GM19463 (cell line): Measurements from ENCODE around the gene UGT1A3.
"Not testable (repeated sequence)": the region's sequence is repeated elsewhere in the genome, so short reads cannot be mapped to it uniquely, and the experiment has no call there.

Experiments
- ATAC-seq: cut with Tn5 transposase; IDR thresholded peaks from one replicate; pipeline ENCODE4 v1.9.1; 2021; ENCODE audit warnings: mild to moderate bottlenecking, moderate library complexity; ENCODE audit not compliant: unreplicated experiment

Gene UGT1A3

DNA sequence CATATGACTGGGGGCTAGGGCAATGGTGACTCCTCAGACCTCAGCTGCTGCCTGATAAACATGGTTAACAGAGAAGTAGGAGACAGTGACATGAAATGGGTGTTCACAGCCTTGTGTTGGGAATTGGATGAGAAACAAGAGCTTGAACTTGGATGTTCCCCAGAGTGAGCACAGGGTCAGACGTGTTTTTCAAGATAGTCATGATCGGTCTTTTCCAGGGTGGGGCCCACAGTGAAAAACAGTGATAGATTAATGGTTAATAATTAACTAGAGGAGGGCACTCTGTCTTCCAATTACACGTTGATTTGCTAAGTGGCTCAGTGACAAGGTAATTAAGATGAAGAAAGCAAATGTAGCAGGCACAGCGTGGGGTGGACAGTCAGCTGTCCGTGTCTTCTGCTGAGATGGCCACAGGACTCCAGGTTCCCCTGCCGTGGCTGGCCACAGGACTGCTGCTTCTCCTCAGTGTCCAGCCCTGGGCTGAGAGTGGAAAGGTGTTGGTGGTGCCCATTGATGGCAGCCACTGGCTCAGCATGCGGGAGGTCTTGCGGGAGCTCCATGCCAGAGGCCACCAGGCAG lies at the start of gene UGT1A3:
TSS of gene UGT1A3 (plus strand) at position 320 of the 579 bp plus-strand sequence. CDS start at position 405, 85 bp downstream.
- ATAC-seq: no peak

DNA sequence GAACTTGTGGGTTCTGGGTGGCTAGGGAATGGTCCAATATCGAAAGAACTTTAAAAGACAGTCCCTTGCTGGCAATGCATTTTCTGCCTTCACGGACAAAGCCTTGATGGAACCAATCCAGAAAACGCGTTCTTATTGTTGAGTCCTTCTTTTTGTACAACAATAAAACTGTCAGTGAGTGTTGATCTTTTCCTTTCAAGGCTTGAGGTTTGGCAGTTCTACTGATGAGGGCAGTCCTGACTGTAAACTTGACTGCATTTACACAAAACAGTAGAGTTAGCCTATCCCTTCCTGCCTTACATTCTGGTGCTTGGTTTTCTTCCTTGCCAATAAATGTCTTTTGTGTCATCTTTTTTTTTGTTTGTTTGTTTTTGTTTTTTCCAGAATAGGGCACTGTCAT lies 49.6 kb upstream of the UGT1A3 start:
- ATAC-seq: no peak

GRCh38 chr2:233680361-233681045 lies 48.3 kb upstream of the UGT1A3 start:
- ATAC-seq: no peak

DNA sequence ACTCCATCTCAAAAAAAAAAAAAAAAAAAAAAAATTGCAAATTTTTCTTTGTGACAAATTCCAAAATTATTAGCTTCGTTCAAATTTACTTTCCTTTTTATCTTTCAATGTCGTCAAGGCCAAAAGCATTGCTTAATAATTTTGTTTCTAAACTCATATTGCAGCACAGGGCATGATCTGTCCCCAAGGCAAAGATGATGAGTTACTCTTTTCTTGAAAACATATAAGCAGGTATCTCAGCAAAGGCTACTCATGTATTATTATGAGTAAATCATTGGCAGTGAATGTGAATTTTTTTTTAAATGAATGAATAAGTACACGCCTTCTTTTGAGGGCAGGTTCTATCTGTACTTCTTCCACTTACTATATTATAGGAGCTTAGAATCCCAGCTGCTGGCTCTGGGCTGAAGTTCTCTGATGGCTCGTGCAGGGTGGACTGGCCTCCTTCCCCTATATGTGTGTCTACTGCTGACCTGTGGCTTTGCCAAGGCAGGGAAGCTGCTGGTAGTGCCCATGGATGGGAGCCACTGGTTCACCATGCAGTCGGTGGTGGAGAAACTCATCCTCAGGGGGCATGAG lies 47.2 kb upstream of the UGT1A3 start, which contains the start of gene UGT1A7:
TSS of gene UGT1A7 (plus strand) at position 381 of the 579 bp plus-strand sequence. CDS start at position 418, 37 bp downstream.
- no peak for ATAC-seq

- no peak for ATAC-seq
These were observed 44.2 kb upstream of the UGT1A3 start for GRCh38 chr2:233684640-233685039.

DNA sequence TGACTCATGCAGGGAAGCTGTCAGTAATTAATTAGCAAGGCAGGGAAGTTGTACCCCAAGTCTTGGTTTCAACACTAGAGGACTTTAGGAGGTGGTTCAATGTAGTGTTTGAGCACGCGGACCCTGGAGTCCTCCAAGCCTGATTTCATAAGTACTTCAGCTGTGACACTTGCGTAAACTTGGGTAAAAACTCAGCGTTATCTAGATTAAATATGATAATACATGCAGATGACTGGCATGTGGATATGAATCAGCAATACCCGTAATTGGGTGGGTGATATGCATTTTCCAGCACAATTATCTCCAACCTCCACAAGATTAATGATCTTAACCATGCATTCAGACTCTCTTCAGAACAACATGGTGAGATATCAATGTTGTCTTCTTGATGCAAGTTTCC lies 41.9 kb upstream of the UGT1A3 start:
- ATAC-seq: no peak

DNA sequence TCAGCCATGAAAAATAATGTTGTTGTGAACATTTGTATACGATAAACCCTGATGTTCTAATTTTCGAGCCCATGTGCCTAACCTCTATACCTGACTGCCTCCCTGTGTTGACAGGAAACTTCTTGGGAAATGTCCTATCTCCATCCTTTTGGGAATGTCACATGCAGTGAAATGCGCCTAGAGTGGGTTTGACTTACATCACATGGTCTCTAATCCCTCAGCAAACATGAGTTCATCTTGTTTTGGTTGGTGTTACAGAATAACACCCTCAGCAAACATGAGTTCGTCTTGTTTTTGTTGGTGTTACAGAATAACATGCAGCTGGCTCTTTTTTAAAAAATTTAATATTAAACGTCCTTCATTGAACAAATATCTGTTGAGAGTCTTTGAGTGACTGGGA lies 40.5 kb upstream of the UGT1A3 start:
- no peak for ATAC-seq

DNA sequence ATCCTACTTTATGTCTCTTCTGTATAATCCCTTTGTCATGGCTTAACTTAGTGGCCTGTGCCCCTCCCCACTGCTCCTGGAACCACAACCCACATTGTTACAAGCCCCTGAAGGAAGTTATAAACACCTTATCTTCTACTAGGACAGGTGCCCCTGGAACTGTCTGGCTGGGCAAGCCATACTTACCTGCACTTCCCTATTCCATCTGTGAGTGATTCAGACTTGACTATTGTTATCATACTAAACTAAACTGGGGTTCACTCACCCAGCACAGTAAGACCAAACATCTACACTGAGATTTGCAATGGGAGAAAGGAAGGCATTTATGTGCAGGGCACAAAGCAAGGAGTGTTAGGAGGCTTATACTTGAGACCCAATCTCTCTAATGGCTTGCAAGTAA lies 39.8 kb upstream of the UGT1A3 start:
- no peak for ATAC-seq

DNA sequence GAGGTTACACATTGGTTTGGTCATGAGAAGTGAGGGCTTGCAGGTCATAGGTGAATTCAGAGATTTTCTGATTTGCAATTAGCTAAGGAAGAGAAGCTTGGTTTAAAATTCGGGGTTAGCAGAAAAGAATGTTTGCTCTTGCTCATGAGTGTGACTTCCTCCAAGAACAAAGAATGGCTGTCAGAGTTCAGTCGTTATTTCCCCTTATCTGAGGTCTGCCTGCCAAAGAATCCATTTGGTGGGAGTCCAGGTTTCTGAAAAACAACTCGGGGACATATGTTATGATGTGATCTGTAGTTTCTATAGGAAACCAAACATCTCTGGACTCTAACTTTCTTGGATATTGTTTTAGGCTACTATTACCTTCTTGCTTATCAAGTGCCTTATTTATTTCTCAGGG lies 39.3 kb upstream of the UGT1A3 start:
- no peak for ATAC-seq

DNA sequence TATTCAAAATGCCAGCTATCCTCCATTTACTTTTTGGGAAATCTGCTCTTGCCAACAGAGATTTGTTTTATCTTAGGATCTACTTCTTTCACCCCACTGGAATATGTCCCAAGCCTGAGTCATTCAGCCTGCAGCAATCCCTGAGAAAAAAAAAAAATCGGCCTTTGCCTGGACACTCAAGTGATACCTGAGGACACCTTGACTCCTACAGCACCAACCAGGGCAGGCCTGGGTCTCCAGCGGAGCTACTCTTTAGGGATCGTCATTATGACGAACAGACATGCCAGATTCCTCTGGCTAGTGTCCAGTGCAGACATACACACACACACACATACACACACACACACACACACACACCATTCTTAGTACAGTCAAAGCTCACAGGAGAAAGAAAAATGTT lies 38.4 kb upstream of the UGT1A3 start:
- no peak for ATAC-seq

DNA sequence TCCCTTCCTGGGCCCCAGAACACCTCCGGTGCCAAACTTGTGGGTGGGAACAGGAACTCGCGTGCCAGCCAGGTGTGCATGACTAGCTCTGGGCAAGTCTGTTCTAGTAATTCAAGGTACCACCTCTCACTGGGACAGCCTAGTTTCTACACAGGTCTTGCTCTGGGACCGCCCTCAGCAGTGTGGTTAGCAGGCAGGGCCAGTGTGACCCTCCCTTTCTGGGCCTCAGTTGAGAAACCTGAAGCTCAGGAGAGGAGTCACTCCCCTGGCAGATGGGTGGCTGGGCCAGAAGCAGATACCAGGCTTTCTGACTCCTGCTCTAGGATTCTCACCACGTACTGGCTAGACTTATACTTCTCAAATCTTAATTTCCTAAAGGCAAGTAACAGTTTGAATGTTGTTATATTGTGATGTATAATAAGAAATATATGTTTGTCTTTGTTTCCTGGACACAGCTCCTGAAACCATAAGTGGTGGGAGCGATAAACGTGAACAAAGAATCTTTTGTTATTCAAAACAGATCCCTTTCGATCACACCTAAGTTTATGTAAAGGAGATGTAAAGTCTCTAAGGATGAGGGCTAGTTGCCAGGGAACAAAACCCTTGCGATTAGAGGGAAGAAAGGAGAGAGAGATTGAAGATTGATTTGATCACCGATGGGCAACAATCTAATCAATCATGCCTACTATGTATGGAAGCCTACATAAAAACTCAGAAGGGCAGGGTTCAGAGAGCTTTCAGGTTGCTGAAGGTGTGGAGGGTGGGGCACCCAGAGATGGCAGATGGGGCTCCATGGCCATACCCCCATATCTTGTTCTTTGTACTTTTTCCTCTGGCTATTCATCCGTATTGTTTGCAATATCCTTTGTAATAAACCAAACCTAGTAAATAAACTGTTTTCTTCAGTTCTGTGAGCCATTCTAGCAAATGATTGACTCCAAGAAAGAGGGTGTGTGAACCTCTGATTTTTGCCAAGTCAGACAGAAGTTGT lies 37.1 kb upstream of the UGT1A3 start:
- ATAC-seq: no peak

DNA sequence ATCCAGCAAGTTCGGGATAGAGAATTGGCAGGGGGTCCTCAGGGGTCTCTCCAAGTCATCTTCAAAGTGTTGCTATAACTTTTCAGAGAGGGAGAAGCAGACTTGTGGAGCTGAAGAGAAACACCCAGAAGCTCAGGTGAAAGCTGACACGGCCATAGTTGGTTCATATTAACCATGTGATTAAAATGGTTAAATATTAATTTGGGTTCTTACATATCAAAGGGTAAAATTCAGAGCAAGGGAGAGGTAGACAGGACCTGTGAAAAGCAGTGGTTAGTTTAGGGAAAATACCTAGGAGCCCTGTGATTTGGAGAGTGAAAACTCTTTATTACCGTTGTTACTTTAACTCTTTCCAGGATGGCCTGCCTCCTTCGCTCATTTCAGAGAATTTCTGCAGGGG lies 36.2 kb upstream of the UGT1A3 start, which contains the start of gene UGT1A6:
TSS of gene UGT1A6 (plus strand) at position 243 of the 400 bp plus-strand sequence. CDS start at position 358, 115 bp downstream.
- ATAC-seq: no peak

DNA sequence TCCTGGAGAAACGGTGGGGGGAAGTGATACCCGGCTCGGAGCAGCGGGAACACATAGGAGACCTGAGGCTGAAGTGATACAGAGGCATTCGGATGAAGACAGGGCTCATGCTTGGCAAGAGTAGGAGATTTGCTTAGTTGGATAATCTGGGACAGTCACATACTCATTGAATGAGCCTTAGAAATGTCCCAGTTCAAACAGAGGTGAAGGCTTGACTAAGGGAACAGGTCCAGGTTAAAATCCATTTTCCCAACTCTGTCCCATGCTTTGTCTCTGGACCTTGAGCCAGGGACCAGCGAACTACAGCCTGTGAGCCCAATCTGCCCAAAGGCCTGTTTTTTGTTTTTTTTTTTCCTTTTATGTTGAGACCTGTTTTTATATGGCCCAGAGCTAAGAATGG lies 34.9 kb upstream of the UGT1A3 start:
- no peak for ATAC-seq

GRCh38 chr2:233698740-233699139 lies 30.1 kb upstream of the UGT1A3 start:
- ATAC-seq: no peak

DNA sequence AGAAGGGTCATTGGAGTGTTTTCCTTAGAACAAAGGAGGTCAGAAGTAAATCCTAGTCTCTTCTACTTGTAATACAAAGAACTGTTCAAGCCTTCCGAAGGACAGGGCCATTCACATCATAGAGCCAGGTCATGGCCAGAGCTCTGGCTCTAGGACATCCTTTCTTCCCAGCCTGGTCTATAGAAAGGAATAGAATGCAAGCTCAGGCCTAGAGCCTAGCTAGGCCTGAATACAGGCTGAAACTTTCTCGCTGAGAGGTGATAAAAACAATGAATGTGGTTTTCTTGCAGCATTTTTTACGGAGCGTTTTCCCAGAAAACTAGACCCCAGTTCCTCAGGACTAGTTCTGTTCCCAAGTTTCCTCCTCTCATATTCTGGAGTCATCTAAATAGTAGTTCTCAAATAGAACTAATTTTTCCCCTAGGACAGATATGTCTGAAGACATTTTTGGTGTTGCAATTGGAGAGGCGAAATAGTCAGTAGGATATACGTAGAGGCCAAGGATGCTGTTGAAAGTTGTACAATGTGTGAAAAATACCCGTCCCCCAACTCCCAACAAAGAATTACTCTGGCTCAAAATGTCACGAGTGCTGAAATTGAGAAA lies 29.3 kb upstream of the UGT1A3 start:
- no peak for ATAC-seq

GRCh38 chr2:233700028-233700635 lies 28.7 kb upstream of the UGT1A3 start:
- ATAC-seq: no peak

DNA sequence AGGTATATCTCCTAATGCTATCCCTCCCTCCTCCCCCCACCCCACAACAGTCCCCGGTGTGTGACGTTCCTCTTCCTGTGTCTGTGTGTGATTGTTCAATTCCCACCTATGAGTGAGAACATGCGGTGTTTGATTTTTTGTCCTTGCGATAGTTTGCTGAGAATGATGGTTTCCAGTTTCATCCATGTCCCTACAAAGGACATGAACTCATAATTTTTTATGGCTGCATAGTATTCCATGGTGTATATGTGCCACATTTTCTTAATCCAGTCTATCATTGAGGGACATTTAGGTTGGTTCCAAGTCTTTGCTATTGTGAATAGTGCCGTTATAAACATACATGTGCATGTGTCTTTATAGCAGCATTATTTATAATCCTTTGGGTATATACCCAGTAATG lies 28.0 kb upstream of the UGT1A3 start:
- not testable (repeated sequence) for ATAC-seq

DNA sequence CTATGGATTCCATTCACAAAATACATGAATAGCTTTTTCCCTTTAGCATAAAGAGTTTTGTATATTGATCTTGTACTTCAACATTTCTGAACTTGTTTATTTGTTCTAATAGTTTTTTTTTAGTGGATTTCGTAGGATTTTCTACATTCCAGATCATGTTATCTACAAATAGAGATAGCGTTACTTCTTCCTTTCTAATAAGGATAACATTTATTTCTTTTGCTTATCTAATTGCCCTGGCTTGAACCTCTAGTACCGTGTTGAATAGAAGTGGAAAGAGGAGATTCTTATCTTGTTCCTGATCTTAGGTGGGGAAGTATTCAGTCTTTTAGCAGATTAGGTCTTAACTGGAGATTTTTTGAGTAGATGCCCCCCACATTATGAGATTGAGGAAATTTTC lies 26.6 kb upstream of the UGT1A3 start:
- no peak for ATAC-seq

DNA sequence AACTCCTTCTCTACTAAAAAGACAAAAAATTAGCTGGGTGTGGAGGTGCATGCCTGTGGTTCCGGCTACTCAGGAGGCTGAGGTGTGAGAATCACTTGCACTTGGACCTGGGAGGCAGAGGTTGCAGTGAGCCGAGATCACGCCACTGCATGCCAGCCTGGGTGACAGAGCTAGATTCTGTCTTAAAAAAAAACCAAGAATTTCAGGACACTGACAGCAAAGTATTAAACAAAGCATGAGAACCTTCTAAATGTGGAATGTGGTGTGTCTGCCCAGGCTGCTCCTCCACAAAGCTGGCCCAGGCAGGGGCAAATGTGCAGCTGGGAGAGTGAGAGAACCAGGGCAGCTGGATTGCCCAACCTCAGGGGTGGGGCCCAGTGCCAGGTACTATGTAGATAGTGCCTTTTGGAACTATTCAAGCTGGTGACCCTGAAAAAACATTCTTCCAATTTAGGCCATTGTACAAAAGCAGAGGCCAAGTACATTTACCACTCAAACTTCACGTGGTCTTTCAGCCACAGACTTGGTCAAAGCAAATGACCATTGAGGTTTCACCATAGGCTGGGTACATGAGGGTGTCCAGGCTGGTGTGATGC lies 22.8 kb upstream of the UGT1A3 start:
- ATAC-seq: no peak

- ATAC-seq: no peak
These were observed 22.1 kb upstream of the UGT1A3 start for GRCh38 chr2:233706720-233707119.
